Measurements from ENCODE around the gene PDE4D.

GRCh38 chr5:59104400-59105127, 789.0 kb downstream of the PDE4D start:
- TF ChIP-seq, protein P1, sequence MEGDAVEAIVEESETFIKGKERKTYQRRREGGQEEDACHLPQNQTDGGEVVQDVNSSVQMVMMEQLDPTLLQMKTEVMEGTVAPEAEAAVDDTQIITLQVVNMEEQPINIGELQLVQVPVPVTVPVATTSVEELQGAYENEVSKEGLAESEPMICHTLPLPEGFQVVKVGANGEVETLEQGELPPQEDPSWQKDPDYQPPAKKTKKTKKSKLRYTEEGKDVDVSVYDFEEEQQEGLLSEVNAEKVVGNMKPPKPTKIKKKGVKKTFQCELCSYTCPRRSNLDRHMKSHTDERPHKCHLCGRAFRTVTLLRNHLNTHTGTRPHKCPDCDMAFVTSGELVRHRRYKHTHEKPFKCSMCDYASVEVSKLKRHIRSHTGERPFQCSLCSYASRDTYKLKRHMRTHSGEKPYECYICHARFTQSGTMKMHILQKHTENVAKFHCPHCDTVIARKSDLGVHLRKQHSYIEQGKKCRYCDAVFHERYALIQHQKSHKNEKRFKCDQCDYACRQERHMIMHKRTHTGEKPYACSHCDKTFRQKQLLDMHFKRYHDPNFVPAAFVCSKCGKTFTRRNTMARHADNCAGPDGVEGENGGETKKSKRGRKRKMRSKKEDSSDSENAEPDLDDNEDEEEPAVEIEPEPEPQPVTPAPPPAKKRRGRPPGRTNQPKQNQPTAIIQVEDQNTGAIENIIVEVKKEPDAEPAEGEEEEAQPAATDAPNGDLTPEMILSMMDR (IDR thresholded peaks at IDR 0.05) = no peak
- no peak for TF ChIP-seq EZH2 (IDR thresholded peaks at IDR 0.05; ENCODE audit: borderline replicate concordance, insufficient read depth, low read depth, low read length, poor library complexity, severe bottlenecking)
